Natural killer cell (primary cell): ENCODE results near the gene PRPF38B. TPM values are rescaled to one million over a fixed set of nuclear protein-coding genes. Genes with fewer than 3 reads are reported as not detected.

ENCODE experiments used
- ATAC-seq, 3 donors: fragments of 150-1000 bp in 2 of 3; fragments of 200-7000 bp in 1 of 3; cut with Tn5 transposase; 1 replicate in 1 of 3; 2 replicates in 2 of 3; pipeline ENCODE4 v1.10.0; 2021; ENCODE audit warnings: mild to moderate bottlenecking in 2 of 3, moderate library complexity in 2 of 3
- DNase-seq, 2 donors: peaks; one replicate each; pipeline versions ENCODE4 v3.0.0 to v3.0.0-alpha.2; 2013 to 2021; ENCODE audit warnings: mixed read lengths in 1 of 2
- H3K27ac ChIP-seq: one replicate; pipeline ENCODE4 v1.5.1; 2013; ENCODE audit warnings: mild to moderate bottlenecking, low read length
- H3K27me3 ChIP-seq: one replicate; pipeline ENCODE4 v1.6.1; 2013; ENCODE audit warnings: low read length; ENCODE audit not compliant: control insufficient read depth, insufficient read depth
- H3K36me3 ChIP-seq: one replicate; pipeline ENCODE4 v1.6.1; 2013; ENCODE audit warnings: low read length; ENCODE audit not compliant: control insufficient read depth, insufficient read depth
- H3K4me1 ChIP-seq: one replicate; pipeline ENCODE4 v1.6.1; 2013; ENCODE audit warnings: low read length; ENCODE audit not compliant: control insufficient read depth, insufficient read depth
- H3K4me3 ChIP-seq: one replicate; pipeline ENCODE4 v1.5.1; 2013; ENCODE audit warnings: low read length
- H3K9me3 ChIP-seq: one replicate; pipeline ENCODE4 v1.6.1; 2013; ENCODE audit warnings: low read length; ENCODE audit not compliant: control insufficient read depth, insufficient read depth
- H3K27ac Mint-ChIP-seq, 2 donors: one replicate each; pipeline ENCODE4 v1.8.0; 2022; ENCODE audit warnings: mild to moderate bottlenecking in 2 of 2, mixed read lengths in 2 of 2, moderate library complexity in 1 of 2
- H3K27me3 Mint-ChIP-seq, 2 donors: one replicate each; pipeline ENCODE4 v1.8.0; 2022; ENCODE audit warnings: low read depth in 2 of 2, mixed read lengths in 2 of 2
- H3K36me3 Mint-ChIP-seq: one replicate; pipeline ENCODE4 v1.8.0; 2022; ENCODE audit warnings: mixed read lengths
- H3K4me1 Mint-ChIP-seq, 2 donors: one replicate each; pipeline ENCODE4 v1.8.0; 2022; ENCODE audit warnings: mixed read lengths in 2 of 2
- H3K4me3 Mint-ChIP-seq: one replicate; pipeline ENCODE4 v1.8.0; 2022; ENCODE audit warnings: mild to moderate bottlenecking, moderate library complexity, mixed read lengths
- H3K9me3 Mint-ChIP-seq, 2 donors: one replicate each; pipeline ENCODE4 v1.8.0; 2022; ENCODE audit warnings: mixed read lengths in 2 of 2
- WGBS: methylation state at CpG from one replicate; pipeline ENCODE4 v1.1.7; 2013; ENCODE audit warnings: missing lambda C conversion rate; ENCODE audit not compliant: insufficient coverage; 5-methylcytosine and 5-hydroxymethylcytosine counted together
- intact Hi-C: fragments of 100-400 bp; cut with micrococcal nuclease; formaldehyde crosslinking; loops from one replicate; pipeline ENCODE4 v1.14.2; 2022
- total RNA-seq, 4 donors: library from RNA; stranded (reverse); fragments of 120-200 nt in 1 of 4; gene quantifications; one replicate each; pipeline versions ENCODE4 v1.2.3 to v1.2.4, GENCODE V29; 2013 to 2022
- TF ChIP-seq, protein P1 (sequence below): fragments of 200-600 bp; IDR thresholded peaks from one replicate; pipeline ENCODE4 v1.8.0; 2022; ENCODE audit warnings: antibody characterized with exemption

Gene PRPF38B
- total RNA-seq, 3 donors from 2014 or later (not counting 1 experiment from before 2014, with no cell fraction given): 115 to 158 (median 156) TPM

DNA sequence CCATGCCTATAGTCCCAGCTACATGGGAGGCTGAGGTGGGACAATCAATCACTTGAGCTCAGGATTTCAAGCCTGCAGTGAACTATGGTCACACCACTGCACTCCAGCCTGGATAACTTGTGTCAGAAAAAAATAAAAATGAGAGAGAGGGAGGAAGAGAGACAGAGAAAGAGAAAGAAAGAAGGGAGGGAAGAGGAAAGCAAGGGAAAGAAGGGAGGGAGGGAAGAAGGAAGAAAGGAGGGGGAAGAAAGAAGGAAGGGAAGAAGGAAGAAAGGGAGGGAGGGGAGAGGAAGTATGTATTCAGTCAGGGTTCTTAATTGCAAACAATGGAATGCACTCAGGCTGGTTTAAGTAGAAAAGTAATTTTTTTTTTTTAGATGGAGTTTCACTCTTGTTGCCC, 23.3 kb upstream of the PRPF38B start:
- TF ChIP-seq, protein P1, sequence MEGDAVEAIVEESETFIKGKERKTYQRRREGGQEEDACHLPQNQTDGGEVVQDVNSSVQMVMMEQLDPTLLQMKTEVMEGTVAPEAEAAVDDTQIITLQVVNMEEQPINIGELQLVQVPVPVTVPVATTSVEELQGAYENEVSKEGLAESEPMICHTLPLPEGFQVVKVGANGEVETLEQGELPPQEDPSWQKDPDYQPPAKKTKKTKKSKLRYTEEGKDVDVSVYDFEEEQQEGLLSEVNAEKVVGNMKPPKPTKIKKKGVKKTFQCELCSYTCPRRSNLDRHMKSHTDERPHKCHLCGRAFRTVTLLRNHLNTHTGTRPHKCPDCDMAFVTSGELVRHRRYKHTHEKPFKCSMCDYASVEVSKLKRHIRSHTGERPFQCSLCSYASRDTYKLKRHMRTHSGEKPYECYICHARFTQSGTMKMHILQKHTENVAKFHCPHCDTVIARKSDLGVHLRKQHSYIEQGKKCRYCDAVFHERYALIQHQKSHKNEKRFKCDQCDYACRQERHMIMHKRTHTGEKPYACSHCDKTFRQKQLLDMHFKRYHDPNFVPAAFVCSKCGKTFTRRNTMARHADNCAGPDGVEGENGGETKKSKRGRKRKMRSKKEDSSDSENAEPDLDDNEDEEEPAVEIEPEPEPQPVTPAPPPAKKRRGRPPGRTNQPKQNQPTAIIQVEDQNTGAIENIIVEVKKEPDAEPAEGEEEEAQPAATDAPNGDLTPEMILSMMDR: no peak
- Histone ChIP-seq H3K4me3 (no peak overlapping the region), H3K36me3 (no peaks in the 10 kb centered on the region), H3K4me1 (peaks cover 10% of the 10 kb centered on the region), H3K27ac (no peak overlapping the region), H3K9me3 (no peaks in the 10 kb centered on the region), H3K27me3 (no peaks in the 10 kb centered on the region)
- Mint-ChIP-seq H3K9me3 (no peaks in the 10 kb centered on the region), H3K4me1 (peaks cover 13 to 30% of the 10 kb centered on the region in 2 donors), H3K27me3 (no peaks in the 10 kb centered on the region), H3K4me3 (no peak overlapping the region), H3K27ac (peak overlapping the region in 1 of 2 donors; percentile 16), H3K36me3 (no peaks in the 10 kb centered on the region)
- no peak for DNase-seq
- intact Hi-C loops: no loop called here
- no peak for ATAC-seq

DNA sequence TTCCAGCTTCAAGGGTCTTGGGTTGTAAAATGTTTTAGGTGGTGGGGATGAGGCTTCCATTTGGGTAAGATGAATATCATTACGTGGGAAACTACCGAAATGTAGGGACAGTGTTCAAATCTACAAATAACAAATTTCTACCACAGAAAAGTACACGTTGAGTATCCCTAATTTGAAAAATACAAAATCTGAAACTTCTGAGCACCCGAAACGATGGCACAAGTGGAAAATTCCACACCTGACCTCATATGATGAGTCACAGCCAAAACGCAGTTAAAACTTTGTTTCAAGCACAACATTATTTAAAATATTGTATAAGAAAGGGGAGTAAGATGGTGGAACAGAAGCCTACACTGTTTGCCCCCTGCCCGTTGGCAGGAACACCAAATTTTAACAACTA, 22.4 kb upstream of the PRPF38B start:
- 57% methylated on average over 5 of the region's 7 CpGs for WGBS
- H3K27me3 ChIP-seq: no peaks in the 10 kb centered on the region
- Mint-ChIP-seq H3K27ac (no peak overlapping the region), H3K4me3 (no peak overlapping the region), H3K36me3 (no peaks in the 10 kb centered on the region), H3K4me1 (peaks cover 13 to 30% of the 10 kb centered on the region in 2 donors), H3K27me3 (no peaks in the 10 kb centered on the region), H3K9me3 (no peaks in the 10 kb centered on the region)
- TF ChIP-seq, protein P1: no peak
- DNase-seq: no peak
- H3K9me3 ChIP-seq: no peaks in the 10 kb centered on the region
- H3K4me1 ChIP-seq: peaks cover 10% of the 10 kb centered on the region
- intact Hi-C loops: no loop called here
- H3K4me3 ChIP-seq: no peak overlapping the region
- no peaks in the 10 kb centered on the region for H3K36me3 ChIP-seq
- H3K27ac ChIP-seq: no peak overlapping the region
- ATAC-seq: no peak

DNA sequence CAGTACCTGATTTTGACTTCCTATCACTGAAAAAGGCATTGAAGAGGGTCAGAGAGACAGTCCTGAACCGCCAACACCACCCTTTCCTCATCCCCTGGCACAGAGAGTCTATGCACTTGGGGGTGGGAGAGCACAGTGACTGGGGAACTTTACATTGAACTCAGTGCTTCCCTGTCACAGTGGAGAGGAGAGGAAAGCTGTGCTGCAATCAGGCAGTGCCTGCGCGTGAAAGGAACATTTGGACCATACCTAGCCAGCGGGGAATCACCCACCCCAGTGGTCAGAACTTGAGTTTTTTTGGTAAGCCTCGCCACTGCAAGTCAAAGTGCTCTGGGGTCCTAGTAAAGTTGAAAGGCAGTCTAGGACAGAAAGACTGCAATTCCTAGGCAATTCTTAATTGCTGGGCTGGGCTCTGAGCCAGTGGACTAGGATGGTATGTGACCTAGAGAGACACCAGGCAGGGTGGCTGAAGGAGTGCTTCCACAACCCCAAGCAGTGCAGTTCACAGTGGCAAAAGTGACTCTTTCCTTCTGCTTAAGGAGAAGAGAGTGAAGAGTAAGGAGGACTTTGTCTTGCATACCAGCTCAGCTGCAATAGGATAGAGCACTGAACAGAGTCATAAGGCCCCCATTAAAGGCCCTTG, 21.9 kb upstream of the PRPF38B start:
- no peaks in the 10 kb centered on the region for H3K9me3 ChIP-seq
- intact Hi-C loops: no loop called here
- Mint-ChIP-seq H3K27me3 (no peaks in the 10 kb centered on the region), H3K9me3 (no peaks in the 10 kb centered on the region), H3K4me3 (no peak overlapping the region), H3K36me3 (no peaks in the 10 kb centered on the region), H3K27ac (no peak overlapping the region), H3K4me1 (peaks cover 13 to 30% of the 10 kb centered on the region in 2 donors)
- TF ChIP-seq, protein P1: no peak
- no peak overlapping the region for H3K27ac ChIP-seq
- no peaks in the 10 kb centered on the region for H3K27me3 ChIP-seq
- no peaks in the 10 kb centered on the region for H3K36me3 ChIP-seq
- DNase-seq (no peak), ATAC-seq (no peak)
- no peak overlapping the region for H3K4me3 ChIP-seq
- peaks cover 10% of the 10 kb centered on the region for H3K4me1 ChIP-seq
- 91% methylated on average over 5 of the region's 5 CpGs for WGBS

DNA sequence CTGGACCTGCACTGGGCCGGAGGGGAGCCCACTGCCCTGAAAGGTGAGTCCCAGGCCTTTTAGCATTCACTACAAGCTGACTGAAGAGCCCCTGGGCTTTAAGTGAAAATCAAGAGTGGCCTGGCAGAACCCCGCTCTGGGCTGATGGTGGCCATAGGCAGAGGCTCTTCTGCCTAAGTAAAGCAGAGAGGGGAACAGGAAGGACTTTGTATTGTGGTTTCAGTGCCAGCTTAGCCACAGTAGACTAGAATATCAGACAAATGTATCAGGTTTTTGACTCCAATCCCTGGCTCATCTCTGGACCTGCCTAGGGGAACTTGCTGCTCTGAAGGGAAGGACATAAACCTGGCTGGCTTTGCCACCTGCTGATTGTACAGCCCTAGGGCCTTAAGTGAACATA, 21.0 kb upstream of the PRPF38B start:
- H3K4me1 Mint-ChIP-seq: peaks cover 13 to 30% of the 10 kb centered on the region in 2 donors
- Histone ChIP-seq H3K9me3 (no peaks in the 10 kb centered on the region), H3K4me3 (no peak overlapping the region), H3K27me3 (no peaks in the 10 kb centered on the region), H3K27ac (no peak overlapping the region), H3K36me3 (no peaks in the 10 kb centered on the region), H3K4me1 (peaks cover 10% of the 10 kb centered on the region)
- ATAC-seq (peak; percentile 55 to 82 (median 55)), DNase-seq (no peak)
- no peaks in the 10 kb centered on the region for H3K27me3 Mint-ChIP-seq
- no peaks in the 10 kb centered on the region for H3K9me3 Mint-ChIP-seq
- WGBS: 76% methylated on average over 2 of the region's 2 CpGs
- peak overlapping the region; percentile 77 to 88 for H3K27ac Mint-ChIP-seq
- H3K4me3 Mint-ChIP-seq: no peak overlapping the region
- no peaks in the 10 kb centered on the region for H3K36me3 Mint-ChIP-seq
- intact Hi-C loops: no loop called here
- TF ChIP-seq, protein P1: no peak
